GM18519 (cell line): ENCODE measurements around the gene DACH1.

Experiments used
- ATAC-seq: cut with Tn5 transposase; IDR thresholded peaks from one replicate; pipeline ENCODE4 v1.9.1; 2021; ENCODE audit warnings: mild to moderate bottlenecking, moderate library complexity; ENCODE audit not compliant: unreplicated experiment, low FRiP score

Gene DACH1

DNA sequence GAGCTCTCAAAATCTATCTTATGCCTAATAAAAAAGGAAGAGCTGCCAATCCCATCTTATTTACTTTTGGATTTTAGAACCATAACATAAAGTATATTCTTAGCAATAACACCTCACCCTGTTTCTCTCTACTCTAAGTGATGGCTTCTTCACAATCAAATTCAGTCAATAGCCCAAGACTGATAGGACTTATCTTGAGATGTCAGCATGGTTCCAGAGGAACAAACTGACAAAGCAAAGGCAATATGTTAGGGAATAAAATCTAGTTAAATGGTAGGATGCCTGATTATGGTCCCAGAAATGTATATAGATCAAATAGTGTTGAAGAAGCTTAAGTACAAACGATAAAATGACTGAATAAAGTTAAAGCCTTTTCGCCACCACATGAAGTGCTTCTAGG, 36.3 kb downstream of the DACH1 start:
- ATAC-seq: no peak

DNA sequence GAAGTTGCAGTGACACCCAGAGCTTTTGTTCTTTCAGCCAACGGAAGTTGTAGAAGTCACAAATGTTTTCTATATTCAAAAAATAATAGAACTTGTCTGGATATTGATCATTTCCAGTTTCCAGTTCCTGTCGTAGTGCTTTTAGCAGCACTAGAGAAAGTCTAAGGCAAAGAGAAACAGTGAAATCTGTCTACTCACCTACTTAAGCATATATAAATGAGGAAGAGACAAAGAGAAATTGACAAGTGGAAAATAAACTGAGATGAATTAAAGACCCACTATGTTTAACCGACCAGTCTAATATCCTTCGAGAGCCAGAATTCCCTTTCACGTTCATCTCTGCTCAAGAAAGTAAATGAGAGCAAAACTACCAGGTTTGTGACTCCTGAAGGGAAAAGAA, 36.7 kb downstream of the DACH1 start:
- no peak for ATAC-seq

DNA sequence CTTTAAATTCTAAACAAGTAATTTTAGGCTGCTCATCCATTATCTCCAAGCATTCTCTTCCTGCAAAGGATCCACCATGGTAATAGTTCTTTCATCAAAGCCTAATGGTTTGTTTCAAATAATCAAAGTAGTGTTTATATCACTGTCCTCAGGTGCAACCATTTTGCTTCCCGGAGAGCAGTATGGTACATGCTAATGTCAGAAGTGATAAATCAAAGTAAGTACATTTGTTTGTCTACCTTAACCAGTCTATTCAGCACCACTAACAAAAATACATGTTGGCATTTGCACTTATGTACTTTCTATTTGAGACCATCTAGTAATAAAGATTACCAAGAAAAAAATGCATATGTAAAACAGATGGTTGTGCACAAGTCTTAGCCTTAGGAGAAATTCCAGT, 37.5 kb downstream of the DACH1 start:
- ATAC-seq: no peak

DNA sequence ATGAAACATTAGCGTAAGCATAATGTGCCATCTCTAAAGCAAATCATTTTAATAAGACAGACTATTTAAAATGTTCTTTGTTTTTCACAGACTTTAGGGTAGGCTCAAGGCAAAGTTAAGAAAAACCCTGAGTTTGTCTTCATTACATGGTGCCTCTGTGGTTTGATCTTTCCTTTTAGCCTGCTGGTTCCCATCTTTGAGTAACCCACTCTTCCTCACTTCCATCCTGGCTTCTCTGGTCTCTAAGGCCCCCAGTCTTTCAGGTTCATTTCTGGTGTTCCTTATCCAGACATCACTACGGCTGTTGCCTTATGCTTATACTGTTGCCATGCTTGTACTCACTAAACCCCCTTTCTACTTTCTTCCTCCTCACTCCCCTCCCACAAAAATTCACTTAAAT, 38.4 kb downstream of the DACH1 start:
- no peak for ATAC-seq

DNA sequence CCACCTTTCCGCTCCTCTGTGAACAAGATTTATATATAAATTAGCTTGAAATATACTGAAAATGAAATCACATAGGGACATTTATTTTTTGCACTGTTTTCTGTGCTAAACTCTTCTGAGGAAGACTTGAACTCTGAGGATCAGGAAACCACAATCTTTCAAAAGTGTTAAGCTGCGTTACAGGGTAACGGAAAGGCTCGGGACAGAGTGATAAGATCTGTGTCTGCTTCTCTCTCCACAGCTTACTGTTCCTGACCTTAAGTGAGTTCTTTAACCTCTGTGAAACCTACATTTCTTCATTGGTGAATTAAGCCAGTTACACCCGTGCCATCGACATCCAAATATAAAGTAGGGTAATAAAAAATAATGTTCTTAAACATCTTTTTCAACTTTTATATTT, 38.9 kb downstream of the DACH1 start:
- no peak for ATAC-seq

DNA sequence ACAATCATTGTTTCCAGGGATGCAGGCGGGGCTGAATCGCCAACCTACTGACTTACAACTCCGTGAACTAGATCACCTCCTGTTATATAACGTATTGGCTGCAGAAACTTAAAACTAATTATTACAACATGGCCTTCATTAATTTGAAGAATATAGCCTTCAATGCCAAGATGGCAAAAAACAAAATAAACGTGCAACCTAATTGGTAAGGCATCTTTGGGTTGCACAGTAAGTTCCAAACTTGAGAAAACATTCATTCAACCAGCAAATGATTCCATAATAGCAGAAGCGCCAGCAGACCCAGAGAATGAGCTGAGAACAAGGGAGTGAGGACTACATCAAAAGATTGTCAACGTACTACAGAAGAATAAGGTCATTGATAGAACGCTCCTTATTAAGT, 39.8 kb downstream of the DACH1 start:
- no peak for ATAC-seq

DNA sequence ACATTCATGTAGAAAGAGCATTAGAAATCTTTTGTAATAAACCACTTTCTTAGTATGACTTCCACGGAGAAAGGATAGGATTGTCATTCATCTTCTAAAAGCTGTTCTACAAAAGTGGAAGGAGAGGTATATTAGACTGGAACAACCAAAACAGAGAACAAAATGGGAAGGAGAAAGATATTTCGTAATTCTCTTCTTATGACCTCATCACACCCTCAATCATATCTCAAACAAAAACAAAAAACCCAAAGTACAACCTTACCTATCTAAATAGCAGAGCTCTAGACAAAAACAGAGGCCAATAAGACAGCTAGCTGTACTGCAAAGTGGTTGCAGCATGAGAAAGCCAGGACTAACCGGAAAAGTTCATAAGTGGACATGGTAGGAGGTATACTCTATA, 46.3 kb downstream of the DACH1 start:
- no peak for ATAC-seq

DNA sequence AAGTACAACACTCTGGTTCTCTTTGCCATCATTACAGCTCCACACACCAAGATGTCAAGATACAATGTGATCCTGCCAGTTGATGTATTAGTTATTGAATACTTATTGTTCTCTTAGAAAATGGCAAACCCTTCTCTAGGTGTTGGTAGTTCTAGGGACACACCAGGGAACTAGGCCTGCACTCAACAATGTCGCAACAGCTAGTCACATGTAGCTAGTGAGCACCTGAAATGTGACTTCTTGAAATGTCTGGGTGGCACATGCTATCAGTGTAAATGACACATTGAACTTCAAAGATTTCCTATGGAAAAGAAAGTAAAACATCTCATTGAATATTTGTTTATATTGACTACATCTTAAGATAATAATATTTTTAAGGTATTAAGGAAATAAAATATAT, 49.7 kb downstream of the DACH1 start:
- ATAC-seq: no peak

DNA sequence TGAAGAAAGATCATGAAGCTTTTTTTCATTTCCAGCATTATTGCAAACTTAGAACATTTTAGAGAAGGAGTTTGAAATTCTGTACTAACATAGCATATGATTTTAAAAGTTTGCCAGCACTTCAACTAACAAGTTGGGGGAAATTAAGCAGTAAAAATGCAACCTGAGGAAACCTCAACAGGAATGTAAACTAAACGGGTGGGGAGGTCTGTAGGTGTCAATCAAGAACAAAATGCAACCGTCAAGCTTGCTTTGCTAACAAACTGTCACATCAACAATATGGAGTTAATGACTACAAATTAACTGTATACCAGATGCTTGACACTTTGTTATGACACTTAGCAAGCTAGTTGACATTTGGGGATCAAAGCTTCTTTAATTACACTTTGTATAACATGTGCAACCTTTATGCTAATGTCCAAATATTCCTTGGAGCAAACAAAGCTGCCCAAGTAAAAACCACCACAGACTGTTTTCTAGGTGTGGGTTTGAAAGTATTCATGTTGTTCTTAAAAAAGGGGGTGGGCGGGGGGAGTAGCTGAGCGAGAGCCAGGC, 52.1 kb downstream of the DACH1 start:
- no peak for ATAC-seq

DNA sequence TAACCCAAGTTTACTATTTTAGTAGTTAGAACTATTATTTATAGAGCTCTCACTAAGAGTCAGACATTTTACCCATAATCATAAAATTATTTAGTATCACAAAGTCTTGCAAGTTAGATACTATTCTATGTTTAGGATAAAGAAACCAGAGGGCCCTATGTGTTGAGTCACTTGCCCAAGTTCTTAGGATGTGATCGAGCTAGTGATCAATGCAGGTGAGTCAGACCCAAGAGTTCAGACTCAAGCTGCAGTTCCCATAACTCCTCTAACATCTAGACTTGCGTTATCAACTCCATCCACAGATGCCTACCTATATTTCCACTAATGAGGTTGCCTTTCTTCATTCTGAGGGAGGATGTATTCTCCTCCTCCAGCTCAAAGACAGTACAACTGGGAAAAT, 53.8 kb downstream of the DACH1 start:
- ATAC-seq: no peak

DNA sequence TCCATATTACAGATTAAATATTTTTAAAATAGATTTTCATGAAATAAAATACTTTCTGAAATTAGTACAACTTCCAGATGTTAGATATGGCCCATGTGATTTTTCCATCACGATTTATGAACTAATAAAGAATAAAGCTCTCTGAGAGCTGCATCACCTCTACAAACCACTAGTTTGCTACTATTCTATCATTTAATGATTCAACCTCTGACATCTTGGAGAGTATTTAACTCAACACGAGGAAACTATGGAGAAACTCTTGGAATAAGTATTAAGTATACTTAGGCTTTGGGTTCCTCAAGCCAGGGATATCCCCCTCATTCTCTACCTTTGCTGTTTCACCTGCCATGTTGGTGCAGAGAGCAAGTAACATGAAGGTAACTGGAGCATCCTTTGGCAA, 55.7 kb downstream of the DACH1 start:
- no peak for ATAC-seq

DNA sequence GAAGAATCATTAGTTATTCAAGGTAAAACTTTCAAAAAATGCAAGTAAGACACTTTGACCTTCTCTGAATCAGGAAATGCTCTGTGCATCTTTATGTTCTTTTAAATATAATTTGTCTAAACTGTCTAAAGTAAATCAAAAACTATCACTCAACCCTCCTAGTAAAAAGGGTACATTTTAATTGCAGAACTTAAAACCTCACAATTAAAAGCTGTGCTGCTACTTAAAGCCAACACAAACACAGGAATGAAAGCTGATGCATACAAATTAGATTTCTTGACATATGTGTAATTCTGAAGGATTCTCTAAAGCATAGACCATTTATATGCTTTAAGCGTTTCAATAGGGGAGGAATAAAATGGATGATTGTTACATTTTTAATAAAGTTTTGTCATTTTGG, 58.3 kb downstream of the DACH1 start:
- no peak for ATAC-seq

DNA sequence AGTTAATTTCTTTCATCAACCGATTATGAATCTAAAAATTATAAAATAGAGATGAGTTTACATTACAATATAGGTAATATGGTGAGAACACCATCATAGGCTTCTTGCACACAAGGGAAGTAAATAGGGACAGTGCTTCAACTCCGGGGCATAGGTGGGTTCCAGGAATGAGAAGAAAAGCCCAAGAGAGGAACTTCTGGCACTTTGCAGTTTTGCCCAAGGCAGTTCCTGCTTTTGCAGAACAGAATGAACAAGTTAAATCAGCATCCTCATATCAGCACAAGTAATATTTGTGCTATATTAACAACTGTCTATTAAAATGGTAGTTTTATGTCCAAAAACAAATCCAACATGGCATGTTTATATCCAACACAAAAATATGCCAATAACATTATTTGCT, 60.1 kb downstream of the DACH1 start:
- ATAC-seq: no peak

DNA sequence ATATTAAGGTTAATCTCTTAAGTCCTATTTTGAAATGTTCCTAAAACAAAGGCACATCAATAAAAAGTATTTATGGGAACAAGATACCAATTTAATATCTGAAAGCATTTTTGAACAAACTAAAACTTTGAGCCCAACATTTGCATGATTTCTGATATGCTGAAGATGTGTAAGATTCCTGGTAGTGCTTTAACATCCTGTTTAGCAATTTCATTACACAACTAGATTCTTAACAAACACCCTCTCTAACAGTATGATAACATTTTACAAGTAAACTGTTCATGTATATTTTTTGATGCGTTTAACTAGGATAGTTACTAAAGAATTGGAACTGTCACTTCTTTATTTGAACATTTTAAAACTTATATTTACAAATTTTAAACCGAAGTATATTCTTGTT, 63.9 kb downstream of the DACH1 start:
- no peak for ATAC-seq

DNA sequence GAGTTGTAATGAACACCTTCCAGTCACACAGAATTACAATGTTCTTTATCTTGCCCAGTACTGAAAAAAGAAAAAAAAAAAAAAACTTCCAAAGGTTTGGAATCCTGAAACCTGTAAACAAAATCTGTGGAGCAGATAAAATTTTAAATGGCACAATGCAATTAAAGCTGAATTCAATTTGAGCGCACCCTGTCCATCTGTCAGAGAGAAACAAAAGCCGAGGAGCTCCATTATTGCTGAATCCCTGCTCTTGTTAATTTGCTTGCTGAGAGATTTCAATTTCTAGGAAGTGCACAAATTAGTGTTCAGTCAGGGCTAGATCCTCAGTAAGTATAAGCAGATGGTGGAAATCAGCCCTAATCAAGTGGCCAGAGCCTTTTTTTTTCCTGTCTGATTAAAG, 65.2 kb downstream of the DACH1 start:
- ATAC-seq: no peak

DNA sequence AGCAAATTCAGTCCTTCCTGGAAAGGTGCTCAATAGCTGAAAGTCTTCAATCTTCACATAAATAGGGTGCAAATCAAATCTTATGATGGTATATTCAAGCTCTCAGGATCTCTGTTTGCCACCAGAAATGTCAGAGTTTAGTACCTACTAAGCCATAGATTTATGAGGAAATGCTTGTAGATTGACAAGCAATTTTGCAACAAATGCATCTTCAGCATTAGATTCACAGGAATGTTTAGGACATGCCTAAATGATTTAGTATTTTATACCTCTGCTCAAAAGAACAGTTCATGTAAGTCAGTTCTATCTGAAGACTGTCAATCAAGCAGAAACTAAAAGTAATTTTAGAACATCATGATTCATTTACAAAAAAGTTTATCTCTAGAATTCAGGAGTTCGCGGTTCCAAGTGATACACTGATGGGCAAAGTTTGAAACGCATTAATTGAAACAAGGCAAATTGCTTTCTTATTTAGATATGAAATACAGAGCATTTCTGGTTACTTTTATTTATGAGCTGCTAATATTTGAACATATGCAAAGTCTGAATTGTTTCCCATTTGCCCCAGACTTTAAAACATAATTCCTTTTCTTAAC, 65.7 kb downstream of the DACH1 start:
- no peak for ATAC-seq

DNA sequence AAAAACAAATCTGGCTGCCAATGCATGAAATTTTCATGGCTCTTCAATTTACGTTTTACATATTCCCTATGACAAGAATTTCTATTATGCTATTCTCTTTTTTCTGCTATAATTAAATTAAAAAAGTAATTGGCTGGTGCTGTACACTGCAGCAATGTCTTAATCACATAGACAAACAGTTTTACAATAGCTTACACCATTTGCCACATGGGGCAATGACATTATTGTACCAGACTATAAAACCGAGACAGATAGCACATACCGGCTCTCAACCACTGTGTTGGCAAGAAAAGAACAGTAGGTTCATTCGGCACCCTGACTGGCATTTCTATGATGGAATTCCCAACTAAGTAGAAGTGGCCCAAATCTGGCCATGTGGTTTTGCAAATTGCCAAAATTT, 67.7 kb downstream of the DACH1 start:
- ATAC-seq: no peak

DNA sequence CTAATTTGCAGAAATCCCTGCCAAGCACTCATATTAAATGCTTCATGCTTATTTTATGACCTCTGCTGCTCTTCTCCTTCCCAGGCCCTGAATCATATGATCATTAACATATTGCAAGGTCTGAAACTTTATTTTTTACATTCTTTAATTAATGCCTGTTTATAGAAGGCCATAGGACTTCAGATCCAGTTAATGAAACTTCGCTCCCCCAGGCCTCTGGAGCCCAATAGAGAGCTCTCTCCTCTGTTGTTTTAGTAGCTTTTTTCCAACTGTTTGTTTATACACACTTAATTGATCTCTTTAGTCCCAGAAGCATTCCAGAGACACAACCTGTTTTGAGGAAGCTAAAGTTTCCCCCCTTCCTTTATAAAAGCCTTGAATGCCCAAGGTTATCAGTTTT, 68.3 kb downstream of the DACH1 start:
- ATAC-seq: no peak

DNA sequence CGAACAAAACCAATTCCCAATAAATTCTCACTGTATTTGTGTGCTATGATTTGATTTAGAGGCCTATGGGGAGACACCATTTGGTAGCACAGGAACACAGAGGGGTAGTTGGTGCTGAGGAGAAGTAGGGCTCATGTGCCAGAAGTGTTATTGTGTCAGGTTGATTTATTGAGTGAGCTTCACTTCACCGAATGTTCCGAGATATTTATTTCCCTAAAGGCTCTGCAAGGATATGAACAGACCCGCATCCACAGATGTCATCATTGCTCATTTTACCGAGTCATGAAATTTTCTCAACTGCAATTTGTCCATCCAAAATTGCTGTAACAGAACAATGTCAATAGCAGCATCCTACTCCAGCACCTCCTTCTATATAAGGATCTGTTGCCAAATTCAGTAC, 69.5 kb downstream of the DACH1 start:
- no peak for ATAC-seq

DNA sequence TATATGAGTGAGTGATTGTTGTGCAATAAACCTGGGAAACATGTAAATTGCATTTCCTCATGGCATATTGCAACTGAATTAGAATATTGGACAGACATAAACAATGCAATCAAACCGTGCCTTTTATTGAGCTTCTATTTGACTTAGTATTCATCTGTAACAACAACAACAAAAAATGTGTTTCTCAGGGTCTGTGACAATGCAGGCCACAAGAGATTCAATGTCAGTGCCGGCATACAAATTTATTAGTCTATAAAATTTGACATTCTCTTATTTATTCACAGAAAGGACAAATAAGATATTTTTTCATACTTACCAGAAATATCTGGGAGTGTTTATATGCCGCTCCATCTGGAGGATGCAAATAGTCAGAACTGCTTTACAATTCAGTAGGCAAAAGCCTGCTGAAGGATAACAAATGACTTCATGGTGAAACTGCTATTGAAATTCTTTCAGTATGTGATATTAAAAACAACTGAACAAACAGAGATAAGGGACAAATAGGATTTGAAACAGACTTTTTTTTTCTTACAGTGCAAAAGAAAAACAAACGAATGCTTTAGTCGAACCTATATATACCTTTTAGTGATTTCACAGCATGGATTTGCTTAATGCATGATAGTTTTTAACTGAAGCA, 77.2 kb downstream of the DACH1 start:
- ATAC-seq: no peak

DNA sequence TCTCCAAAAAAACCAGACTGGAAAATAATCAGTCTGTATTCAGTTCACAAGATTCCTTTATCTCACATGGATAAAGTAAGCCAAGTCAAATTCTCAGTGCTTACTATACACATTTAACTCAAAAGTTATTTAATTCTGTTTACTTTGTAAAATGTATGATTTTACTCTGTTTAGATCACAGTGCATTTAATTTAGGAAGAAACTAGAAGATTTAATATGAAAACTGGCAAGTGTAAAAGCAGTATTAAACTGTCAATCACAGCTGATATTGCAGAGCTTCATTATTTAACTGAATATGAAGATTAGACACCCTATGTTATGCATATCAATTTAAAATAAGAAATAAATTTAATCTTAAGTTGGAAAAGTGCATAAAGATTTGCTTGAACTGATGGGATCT, 78.0 kb downstream of the DACH1 start:
- ATAC-seq: no peak

DNA sequence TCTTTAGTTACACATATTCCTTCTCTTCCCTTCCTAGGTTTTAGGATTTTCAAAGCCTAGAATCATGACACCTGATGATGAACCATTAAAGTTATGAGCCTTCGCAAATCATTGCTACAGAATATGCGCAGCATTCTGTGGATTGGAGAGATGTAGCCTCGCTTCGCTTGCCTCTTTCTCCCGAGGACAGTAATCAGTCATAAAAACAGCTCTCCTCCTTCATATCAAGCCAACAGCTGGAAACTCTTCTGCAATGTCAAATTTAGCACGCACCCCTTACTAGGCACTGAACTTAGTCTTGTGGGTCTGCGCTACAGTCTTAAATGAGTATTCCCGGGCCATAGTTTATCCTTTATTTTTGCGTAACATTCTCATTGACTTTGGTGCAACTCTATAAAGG, 79.6 kb downstream of the DACH1 start:
- ATAC-seq: no peak

DNA sequence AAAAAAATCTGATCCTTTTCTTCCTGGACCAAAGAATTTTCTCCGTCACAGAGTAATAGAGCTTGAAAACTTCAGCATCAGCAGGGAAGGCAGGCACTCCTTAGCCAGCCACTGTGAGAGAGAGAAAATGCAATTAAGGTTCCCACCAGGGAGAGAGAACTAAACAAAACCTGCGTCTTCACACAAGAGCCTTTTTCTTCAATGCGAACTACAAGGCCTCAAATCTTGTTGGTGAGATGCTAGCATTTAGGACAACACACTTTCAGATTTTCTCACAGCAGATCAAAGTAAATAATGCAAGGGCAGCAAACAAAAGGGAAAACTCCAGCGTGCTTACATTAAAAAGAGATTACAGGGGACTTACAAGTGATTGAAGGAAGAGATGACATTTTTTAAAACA, 80.1 kb downstream of the DACH1 start:
- no peak for ATAC-seq
